OCI-LY1 (cell line): ENCODE results near the gene EXOC3L1.

Experiments used
- H2AFZ ChIP-seq: fragments of 200-600 bp; sonication (generic), shearing (Covaris generic); 2 replicates; pipeline ENCODE4 v1.6.0; 2014; ENCODE audit warnings: antibody characterized with exemption, mild to moderate bottlenecking, low read length
- H3F3A ChIP-seq: fragments of 200-600 bp; sonication (generic), shearing (Covaris generic); 2 replicates; pipeline ENCODE4 v1.6.0; 2014; ENCODE audit warnings: mild to moderate bottlenecking, antibody characterized with exemption, low read length, moderate library complexity; ENCODE audit not compliant: insufficient read depth
- H3K27ac ChIP-seq: fragments of 200-600 bp; sonication (generic); 2 replicates; pipeline ENCODE4 v1.5.1; 2014; ENCODE audit warnings: low read length, mixed run types, mild to moderate bottlenecking, low read depth; ENCODE audit not compliant: poor library complexity, severe bottlenecking
- H3K27me3 ChIP-seq: fragments of 200-600 bp; sonication (generic); 2 replicates; pipeline ENCODE4 v1.6.0; 2014; ENCODE audit warnings: antibody characterized with exemption, mild to moderate bottlenecking, low read length, moderate library complexity; ENCODE audit not compliant: insufficient read depth
- H3K36me3 ChIP-seq: fragments of 200-600 bp; sonication (generic); 2 replicates; pipeline ENCODE4 v1.6.1; 2014; ENCODE audit warnings: mild to moderate bottlenecking, antibody characterized with exemption, low read length, moderate library complexity, mixed read lengths; ENCODE audit not compliant: insufficient read depth
- H3K4me1 ChIP-seq: fragments of 200-600 bp; sonication (generic); 2 replicates; pipeline ENCODE4 v1.5.1; 2014; ENCODE audit warnings: mild to moderate bottlenecking, low read length, moderate library complexity; ENCODE audit not compliant: insufficient read depth, severe bottlenecking
- H3K4me2 ChIP-seq: fragments of 200-600 bp; sonication (generic), shearing (Covaris generic); 2 replicates; pipeline ENCODE4 v1.6.1; 2014; ENCODE audit warnings: low read length
- H3K4me3 ChIP-seq: fragments of 200-600 bp; sonication (generic); 2 replicates; pipeline ENCODE4 v1.5.1; 2014; ENCODE audit warnings: low read length, low read depth, mild to moderate bottlenecking, mixed read lengths; ENCODE audit not compliant: poor library complexity, severe bottlenecking
- H3K79me2 ChIP-seq: fragments of 200-600 bp; shearing (Covaris generic); 2 replicates; pipeline ENCODE4 v1.6.1; 2016; ENCODE audit warnings: mixed run types, low read length, mixed read lengths; ENCODE audit not compliant: insufficient read depth
- H3K9ac ChIP-seq: fragments of 200-600 bp; sonication (generic), shearing (Covaris generic); 2 replicates; pipeline ENCODE4 v1.6.1; 2014; ENCODE audit warnings: mild to moderate bottlenecking, low read length, mixed read lengths
- H3K9me2 ChIP-seq: fragments of 200-600 bp; sonication (generic), shearing (Covaris generic); 2 replicates; pipeline ENCODE4 v1.6.1; 2014; ENCODE audit warnings: low read depth, mild to moderate bottlenecking, low read length, mixed read lengths
- H3K9me3 ChIP-seq: fragments of 200-600 bp; shearing (Covaris generic); 2 replicates; pipeline ENCODE4 v1.6.1; 2014; ENCODE audit warnings: low read length, mixed read lengths
- H4K20me1 ChIP-seq: fragments of 200-600 bp; sonication (generic), shearing (Covaris generic); 2 replicates; pipeline ENCODE4 v1.6.0; 2016; ENCODE audit warnings: mild to moderate bottlenecking, low read length; ENCODE audit not compliant: insufficient read depth
- CTCF ChIP-seq: fragments of 200-600 bp; sonication (generic), shearing (Covaris generic); IDR thresholded peaks from 2 replicates; pipeline ENCODE4 v1.5.1; 2017; ENCODE audit warnings: mild to moderate bottlenecking, antibody characterized with exemption, low read length, moderate library complexity, mixed read lengths
- EZH2 ChIP-seq: fragments of 200-600 bp; sonication (generic), shearing (Covaris generic); IDR thresholded peaks from 2 replicates; pipeline ENCODE4 v1.8.0; 2017; ENCODE audit warnings: borderline replicate concordance, mixed run types, mild to moderate bottlenecking, antibody characterized with exemption, low read length, moderate library complexity, mixed read lengths

EXOC3L1 gene

GRCh38 chr16:67149276-67150046 is 40.5 kb downstream of the EXOC3L1 start:
- Histone ChIP-seq H3F3A (no peaks in the 10 kb centered on the region), H2AFZ (no peak overlapping the region), H3K9ac (no peak overlapping the region), H3K4me2 (no peak overlapping the region), H3K9me2 (no peaks in the 10 kb centered on the region), H3K9me3 (no peaks in the 10 kb centered on the region), H3K4me3 (no peak overlapping the region), H4K20me1 (no peaks in the 10 kb centered on the region), H3K4me1 (peaks cover 5% of the 10 kb centered on the region), H3K27me3 (no peaks in the 10 kb centered on the region), H3K79me2 (no peaks in the 10 kb centered on the region), H3K36me3 (peaks cover 40% of the 10 kb centered on the region), H3K27ac (no peak overlapping the region)
- TF ChIP-seq EZH2 = no peak
- TF ChIP-seq CTCF = no peak

- peaks cover 5% of the 10 kb centered on the region for H3K4me1 ChIP-seq
- H3K36me3 ChIP-seq = peaks cover 46% of the 10 kb centered on the region
- no peak overlapping the region for H3K4me3 ChIP-seq
- H4K20me1 ChIP-seq = no peaks in the 10 kb centered on the region
- TF ChIP-seq EZH2 = no peak
- TF ChIP-seq CTCF = no peak
- H2AFZ ChIP-seq = no peak overlapping the region
- no peaks in the 10 kb centered on the region for H3F3A ChIP-seq
- H3K9me3 ChIP-seq = no peaks in the 10 kb centered on the region
- no peaks in the 10 kb centered on the region for H3K27me3 ChIP-seq
- H3K4me2 ChIP-seq = no peak overlapping the region
- H3K79me2 ChIP-seq = no peaks in the 10 kb centered on the region
- no peak overlapping the region for H3K9ac ChIP-seq
- H3K27ac ChIP-seq = no peak overlapping the region
- no peaks in the 10 kb centered on the region for H3K9me2 ChIP-seq
Measured at GRCh38 chr16:67148656-67149275, 41.2 kb downstream of the EXOC3L1 start.

- Histone ChIP-seq H2AFZ (no peak overlapping the region), H3K27me3 (no peaks in the 10 kb centered on the region), H3K9me2 (no peaks in the 10 kb centered on the region), H3F3A (no peaks in the 10 kb centered on the region), H3K9ac (no peak overlapping the region), H3K79me2 (no peaks in the 10 kb centered on the region), H3K27ac (no peak overlapping the region), H4K20me1 (no peaks in the 10 kb centered on the region), H3K36me3 (peaks cover 50% of the 10 kb centered on the region), H3K4me2 (no peak overlapping the region), H3K4me3 (no peak overlapping the region), H3K9me3 (no peaks in the 10 kb centered on the region), H3K4me1 (peaks cover 5% of the 10 kb centered on the region)
- TF ChIP-seq CTCF (no peak), EZH2 (no peak)
Measured at GRCh38 chr16:67148221-67148620, 41.7 kb downstream of the EXOC3L1 start.
